NOMO-1 treated with DMSO at 0.1 percent for 48 hours (cell line): ENCODE measurements around the gene BICC1.
"Not testable (repeated sequence)": the region's sequence is repeated elsewhere in the genome, so short reads cannot be mapped to it uniquely, and the experiment has no call there.

ENCODE experiments used
- DNase-seq: peaks from one replicate; lab custom pipeline; 2025; ENCODE audit not compliant: unreplicated experiment; lab: John Stamatoyannopoulos, UW

The BICC1 gene

GRCh38 chr10:58844680-58845079, 332.0 kb downstream of the BICC1 start:
- no peak for DNase-seq

- no peak for DNase-seq
Observed at GRCh38 chr10:58846856-58847255, 334.2 kb downstream of the BICC1 start.

GRCh38 chr10:58851606-58852005, 338.9 kb downstream of the BICC1 start:
- no peak for DNase-seq

DNA sequence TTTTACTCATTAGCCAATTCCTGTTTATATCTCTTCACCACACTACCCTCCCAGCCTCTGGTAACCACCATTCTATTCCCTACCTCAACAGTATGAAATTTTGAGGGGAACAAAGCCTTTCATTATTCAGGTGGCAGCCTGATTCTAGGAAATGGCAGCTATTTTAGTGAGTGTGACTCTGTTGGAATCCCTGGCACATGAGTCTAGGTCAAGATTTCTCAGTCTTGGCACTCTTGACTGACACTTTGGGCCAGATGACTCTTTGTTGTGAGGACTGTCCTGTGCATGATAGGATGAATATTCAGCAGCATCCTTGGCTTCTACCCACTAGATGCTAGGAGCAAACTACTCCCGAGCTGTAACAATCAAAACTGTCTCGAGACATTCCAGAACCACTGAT, 341.0 kb downstream of the BICC1 start:
- DNase-seq, result no peak

DNA sequence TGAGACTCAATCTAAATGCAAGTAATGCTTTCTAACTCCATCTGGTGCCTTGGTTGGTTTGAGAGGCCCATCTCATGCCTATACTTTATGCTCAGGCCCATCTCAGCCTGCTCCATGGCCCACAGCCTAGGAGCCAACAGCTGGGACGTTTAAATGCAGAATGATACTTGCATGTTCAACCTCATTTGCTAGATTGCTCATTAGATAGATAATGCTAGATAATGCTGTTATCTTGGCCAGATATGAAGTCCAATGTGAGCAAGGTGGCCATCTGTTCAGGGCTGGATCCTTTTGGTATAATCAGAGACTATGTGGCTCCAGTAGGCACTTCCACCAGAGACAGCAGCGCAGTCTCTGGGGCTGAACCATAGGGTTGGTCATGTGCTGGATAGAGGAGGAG, 342.1 kb downstream of the BICC1 start:
- no peak for DNase-seq

DNA sequence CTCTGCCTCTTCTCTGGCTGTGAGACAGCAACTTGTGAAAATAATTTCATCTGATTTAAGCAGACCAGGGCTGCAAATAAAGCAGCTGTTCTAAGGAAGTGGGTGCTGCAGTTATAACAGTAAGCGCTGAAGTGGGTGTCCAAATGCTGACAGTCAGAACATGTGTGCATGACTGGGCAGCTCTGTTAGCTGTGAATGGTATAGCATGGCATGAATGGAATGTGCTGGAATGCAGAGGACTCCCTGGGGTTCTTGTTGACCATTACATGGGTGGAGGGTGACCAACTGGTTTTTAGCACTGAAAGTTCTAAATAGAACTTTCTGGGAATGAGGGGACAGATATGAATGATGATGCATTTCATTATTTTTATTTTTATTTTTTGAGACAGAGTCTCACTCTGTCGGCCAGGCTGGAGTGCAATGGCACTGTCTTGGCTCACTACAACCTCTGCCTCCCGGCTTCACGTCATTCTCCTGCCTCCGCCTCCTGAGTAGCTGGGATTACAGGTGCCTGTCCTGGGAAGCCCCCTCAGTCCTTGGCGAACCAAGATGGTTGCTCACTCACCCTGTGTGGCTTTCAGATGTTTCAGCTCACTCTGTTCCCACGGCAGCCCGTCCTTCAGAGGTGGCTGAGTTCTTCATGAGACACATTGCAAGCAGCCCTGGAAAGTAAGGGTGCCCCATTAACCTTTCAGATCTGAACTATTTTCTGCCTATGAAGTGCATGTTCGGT, 344.0 kb downstream of the BICC1 start:
- no peak for DNase-seq

DNA sequence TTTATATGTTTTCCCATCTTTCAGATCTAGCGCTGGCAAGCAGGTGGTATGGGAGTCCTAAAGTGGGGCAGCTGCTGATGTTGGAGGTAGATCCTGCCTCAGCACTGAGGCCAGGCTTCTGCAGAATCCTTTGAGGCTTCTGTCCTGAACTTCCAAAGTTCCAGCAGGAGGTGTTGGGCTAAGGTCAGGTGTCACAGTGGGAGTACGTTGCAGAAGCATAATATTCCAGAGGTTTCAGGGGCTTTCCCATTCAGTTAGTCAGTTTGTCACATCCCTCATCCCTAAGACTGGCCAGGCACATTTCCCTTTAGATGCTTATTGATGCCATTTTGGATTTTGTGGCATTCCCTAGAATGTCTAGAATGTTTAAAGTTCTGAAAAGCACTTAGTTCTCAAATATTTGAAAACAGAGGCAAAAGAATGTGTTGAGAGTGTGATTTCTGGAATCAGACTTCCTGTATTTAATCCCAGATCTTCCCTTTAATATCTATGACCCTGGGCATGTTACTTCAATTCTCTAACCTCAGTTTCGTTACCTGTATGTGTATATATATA, 344.7 kb downstream of the BICC1 start:
- DNase-seq, result no peak

- DNase-seq, result not testable (repeated sequence)
Observed at GRCh38 chr10:58858123-58858522, 345.5 kb downstream of the BICC1 start.

GRCh38 chr10:58859526-58859925, 346.9 kb downstream of the BICC1 start:
- no peak for DNase-seq

GRCh38 chr10:58867683-58868082, 355.0 kb downstream of the BICC1 start:
- no peak for DNase-seq

- no peak for DNase-seq
Observed at GRCh38 chr10:58868736-58869435, 356.2 kb downstream of the BICC1 start.

GRCh38 chr10:58870070-58870469, 357.4 kb downstream of the BICC1 start:
- no peak for DNase-seq

- DNase-seq, result no peak
Observed at GRCh38 chr10:58873161-58873560, 360.5 kb downstream of the BICC1 start.
